ENCODE data around the gene OPCML.

Gene OPCML

DNA sequence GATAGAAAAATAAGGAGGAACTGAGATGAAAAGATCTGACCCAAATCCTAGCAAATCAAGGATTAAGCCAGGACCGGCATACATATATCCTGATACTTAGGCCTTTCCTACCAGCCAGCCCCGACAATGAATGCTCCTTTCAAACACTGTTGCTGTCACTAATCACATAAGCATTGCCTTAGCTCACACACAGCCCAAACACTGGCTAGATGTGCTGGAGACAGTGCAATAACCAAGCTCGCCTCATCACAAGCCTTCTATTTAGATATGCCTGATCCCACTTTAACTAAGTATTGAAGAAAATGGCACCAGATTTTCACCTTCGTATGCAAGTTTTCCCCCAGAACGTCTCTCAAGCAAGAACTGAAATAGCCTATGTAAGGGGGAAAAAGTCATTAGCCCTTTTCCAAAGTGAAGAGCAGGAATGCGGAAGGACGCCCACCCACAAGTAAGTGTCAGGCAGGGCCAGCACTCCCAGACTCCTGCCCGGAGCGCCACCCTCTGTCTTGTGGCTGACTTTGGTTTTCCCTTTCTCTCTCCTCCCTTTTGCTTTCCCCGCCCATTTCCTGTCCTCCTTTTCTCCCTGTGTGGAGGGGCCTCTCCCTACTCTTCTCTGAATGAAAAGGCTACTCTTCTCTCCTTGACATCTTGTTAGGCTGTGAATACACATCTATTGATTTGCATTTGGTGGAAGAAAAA lies 8.9 kb upstream of the OPCML start:
- no peak for DNase-seq (ENCODE audit: low read depth)

DNA sequence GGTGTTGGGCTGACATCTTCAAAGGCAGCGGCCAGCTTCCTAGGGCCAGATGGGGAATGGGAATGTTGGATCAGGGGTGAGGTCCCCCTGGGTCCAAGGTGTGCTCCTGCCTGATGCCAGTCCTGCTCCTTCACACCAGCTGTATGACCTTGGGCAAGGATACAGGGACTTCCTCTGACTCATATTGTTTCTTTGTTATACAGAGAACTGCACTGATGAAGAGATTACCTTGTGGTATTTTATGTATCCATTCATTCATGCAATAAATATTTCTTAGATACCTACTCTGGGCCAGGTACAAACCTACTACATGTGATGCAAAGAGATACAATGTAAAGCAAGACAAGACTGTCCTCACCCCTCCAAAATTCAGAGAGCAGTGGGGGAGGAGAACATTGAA lies 3.9 kb upstream of the OPCML start:
- no peak for DNase-seq (ENCODE audit: low read depth)

DNA sequence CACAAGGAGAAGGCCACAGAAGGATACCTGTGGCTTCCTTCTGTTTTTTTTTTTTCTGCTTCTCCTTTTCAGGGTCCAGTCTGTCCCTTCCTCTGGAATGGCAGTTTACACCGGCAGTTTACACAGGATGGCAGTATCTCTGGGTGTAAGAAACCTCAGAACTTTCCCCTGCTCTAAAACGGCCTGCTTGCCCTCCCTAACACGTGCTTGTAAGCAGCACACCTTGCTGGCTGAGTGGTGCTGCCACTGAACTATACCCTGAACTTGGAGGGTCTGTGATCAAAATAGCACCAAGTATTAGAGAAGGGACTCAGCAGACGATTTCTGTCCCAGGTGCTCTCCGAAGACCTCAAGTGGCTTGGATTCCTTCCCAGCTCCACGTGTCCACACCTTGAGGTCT lies 904 bp upstream of the OPCML start:
- no peak for DNase-seq (ENCODE audit: low read depth)

DNA sequence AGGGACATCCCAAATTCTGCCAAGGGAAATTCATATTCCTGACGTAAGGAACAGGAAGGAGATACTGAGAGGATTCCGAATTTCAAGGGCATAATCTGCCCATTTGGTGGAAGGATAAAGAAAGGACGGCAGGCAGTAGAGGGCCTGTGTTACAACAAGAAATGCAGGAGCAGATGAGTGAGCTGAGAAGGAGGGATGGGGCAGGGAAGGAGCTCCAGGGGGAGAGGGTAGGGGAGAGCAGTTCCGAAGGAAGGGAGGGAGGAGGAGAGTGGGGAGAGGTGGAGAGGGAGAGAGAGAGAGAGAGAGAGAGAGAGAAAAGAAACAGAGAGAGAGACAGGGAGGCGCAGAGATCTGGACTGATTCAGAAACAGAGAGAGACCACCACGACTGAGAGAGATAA lies 843 bp downstream of the OPCML start:
- DNase-seq (ENCODE audit: low read depth) = no peak

DNA sequence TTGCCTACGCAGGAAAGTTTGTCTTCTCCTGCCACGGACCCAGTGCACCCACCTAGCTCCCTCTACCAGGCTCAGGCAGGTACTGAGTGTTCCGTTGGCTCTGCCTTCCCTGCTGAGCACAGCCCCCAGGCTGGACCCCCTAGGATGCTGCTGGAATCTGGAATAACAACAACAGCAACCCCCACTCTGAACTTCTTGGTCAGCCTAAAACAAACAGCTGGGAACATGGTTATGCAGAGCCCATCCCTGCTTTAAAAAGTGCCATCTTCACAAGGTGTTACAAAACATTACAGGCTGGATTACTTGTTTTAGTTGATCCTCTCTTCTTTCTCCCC lies 1.8 kb downstream of the OPCML start:
- DNase-seq (ENCODE audit: low read depth) = no peak

DNA sequence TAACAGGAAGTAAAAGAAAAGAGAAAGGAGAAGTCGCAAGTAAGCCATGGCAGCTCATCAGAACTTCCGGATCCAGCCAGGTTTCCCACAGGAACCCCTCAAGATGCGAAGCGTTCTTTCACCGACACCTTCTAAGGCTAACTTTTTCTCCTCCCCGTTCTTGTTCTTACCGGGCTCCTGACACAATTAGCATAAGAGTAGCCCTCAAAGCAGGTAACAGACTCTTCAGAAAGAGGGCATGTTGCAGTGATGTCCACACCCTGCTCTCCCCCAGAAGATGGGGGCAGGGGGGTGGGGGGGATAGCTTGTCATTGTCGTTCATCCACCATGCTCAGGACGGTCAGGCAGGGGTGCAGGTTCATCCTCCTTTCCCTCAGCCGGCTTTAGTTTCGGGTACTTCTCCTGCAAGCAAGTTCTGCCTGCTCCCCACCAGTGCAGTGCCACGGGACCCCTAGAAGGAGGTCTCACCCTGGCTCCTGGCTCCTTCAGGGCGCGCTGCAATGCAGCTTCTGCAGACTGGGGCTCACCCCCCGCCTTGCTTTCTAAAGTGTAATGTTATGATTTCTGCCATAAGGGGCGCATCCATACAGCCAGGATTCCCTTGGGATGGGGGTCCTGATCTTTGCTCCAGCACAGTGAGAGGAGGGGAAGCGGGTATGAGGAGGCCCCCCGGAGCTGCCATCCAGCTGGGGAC lies 2.3 kb downstream of the OPCML start:
- no peak for DNase-seq (ENCODE audit: low read depth)

DNA sequence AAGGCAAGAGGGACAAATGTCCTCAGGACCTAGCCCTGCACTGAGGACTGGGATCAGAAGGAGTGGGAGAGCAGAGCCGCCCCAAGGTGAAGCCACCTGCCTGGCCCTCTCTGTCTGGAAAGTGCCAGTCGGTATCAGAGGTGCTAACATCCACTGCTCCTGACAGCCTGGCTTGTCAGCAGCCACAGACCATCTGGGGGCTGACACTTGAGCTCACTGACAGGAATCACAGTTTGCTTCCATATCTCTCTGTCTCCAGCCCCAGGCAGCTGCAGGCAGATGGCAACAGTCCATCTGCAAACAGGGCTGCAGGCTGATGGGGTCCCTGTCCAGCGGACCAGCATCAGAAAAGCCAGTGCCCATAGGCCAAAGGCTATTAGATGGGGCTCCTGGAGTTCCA lies 5.5 kb downstream of the OPCML start:
- DNase-seq (ENCODE audit: low read depth) = no peak

DNA sequence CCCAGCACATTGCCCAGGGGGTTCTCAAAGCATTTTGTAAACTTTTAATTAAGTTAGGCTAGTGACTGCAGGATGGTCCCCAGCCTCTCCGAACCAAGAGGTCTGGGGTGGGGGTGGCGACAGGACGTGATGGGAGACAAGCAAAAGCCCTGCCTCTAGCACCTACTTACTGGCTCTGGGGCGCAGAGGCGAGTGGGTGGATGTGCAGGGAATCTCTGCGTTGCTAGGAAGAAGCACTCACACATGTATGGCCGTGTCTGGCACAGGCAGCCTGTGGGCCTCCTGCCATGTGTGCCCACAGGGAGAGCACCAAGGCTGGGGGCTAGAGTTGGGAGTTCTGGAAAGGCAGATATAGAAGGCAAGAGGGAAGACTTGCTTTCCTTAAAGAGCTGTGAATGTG lies 6.3 kb downstream of the OPCML start:
- no peak for DNase-seq (ENCODE audit: low read depth)

DNA sequence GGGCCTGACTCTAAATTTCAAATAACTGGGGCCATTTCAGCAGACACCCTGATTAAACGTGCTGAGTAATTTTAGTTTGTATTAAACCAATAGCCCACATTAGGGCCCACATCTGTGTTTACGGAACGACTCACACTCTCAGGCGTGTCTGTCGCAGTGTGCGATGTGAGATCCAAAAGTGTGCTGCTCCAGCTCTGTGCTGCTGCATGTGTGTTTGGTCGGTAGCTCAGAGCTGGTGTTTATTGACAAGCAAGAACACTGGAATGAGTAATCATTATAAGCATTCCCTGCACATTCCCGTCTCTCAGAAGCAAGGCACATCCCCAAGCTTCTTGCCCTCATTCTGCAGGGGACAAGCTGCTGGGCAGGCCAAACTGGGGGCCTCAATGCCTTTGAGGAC lies 7.8 kb downstream of the OPCML start:
- no peak for DNase-seq (ENCODE audit: low read depth)

DNA sequence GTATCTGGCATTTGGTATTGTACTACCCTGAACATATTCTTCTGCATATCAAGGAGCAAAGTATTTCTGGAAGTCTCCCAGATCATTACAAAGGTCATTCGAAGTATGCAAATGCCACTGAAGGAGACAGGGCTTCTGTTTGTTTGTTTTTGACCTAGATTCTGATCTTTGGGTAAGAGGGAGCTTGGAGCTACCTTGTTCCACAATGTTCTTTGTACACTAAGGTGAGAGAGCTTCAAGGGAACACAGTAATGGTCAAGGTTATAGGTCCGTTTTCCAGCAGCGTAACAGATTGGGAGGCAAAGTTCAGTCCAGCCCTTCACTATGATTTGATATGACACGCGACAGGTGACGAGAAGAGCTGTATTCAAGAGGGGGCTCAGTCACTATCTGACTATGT lies 10.0 kb downstream of the OPCML start:
- DNase-seq (ENCODE audit: low read depth) = no peak

DNA sequence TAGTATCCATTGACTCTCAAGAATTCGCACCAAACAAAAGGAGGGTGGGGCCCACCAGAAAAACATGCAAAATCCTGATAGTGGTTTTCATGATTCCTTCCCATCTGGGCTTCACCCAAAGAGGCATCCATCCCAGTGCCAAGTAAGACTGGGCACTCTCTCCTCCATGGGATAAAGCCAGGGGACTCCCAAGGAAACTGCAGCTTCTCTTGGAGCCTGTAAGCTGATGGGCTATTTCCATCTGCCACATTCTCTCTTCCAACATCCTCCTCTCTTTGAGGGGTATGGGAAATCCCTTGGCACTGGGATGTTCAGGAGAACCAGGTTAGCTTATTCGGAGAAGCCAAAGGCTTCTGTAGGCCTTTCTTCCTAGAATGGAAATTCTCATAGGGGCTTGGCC lies 10.8 kb downstream of the OPCML start:
- no peak for DNase-seq (ENCODE audit: low read depth)

DNA sequence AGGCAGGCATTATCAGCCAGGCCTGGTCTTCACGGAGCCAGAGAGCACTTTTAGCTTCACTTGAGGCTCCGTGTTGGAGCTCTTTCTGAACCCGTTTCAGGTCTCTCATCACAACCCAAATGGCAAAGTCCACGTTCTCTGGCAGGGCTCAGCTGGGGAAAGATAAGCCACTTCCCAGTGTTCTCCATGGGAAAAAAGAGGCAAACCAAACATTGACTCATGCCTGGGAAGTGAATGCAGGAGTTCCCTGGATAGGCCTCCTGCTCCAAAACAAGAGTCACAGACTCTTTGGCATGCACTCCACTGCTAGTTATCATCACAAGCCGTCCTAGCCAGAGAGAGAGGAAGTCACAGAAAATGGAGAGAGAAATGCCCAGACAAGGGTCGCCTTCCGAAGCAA lies 11.6 kb downstream of the OPCML start:
- no peak for DNase-seq (ENCODE audit: low read depth)

DNA sequence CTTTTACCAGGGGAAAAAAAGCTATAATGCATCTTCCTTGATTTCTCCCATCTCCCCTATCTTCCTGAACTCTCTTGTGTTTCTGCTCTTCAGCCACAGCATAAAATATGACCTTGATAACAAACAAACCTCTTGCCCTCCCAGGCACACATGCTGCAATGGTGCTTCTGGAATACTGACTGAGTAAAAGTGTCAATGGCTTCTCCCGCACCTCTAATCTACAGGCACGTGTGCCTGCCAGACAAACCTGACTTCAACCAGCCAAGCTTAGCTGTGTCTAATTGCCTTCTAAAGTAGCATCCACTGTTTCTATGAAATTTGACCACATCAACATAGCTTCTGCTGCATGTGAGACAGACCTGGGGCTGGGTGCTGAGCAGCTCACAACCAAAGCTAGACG lies 12.7 kb downstream of the OPCML start:
- DNase-seq (ENCODE audit: low read depth) = no peak

DNA sequence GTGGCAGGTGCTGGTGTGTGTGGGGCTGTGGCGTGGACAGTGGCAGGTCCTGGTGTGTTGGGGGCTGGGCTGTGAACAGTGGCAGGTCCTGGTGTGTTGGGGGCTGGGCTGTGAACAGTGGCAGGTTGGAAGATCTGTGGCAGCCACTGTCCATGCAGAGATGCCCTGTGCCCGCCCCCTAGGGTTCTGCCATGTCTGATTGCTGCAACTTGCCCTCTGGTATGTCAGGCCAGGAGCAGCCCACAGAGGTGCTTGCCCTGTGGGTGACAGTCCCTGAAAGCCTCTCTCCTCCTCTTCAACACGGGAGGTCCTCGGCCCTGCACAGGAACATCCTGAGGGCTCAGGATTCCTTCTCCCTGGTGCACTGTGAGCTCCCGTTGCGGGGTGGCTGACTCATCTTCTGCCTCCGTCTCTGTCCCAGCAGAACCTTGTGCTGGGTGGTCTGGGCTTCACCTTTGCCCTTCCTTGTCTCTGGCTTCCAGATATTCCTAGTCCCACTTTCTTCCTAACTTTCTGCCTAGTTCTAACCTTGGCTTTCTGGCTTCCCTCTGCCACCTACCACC lies 13.5 kb downstream of the OPCML start:
- no peak for DNase-seq (ENCODE audit: low read depth)

DNA sequence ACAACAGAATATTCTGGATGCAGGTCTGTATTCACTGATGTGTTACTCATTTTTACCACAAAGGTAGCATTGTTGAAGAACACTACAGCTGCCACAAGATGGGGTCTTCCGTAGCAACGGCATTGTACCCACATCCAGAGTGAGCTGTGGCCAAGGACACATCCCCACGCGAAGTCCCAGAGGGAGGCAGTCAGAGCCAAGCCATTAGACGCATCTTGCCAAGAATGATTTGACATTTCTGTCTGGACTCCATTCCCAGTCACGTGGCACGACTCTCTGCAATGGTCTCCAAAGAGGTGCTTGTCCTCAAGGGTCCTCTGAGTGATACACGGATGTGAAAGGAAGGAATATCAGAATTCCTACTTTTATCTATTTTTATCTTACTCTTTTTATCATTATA lies 15.5 kb downstream of the OPCML start:
- no peak for DNase-seq (ENCODE audit: low read depth)

DNA sequence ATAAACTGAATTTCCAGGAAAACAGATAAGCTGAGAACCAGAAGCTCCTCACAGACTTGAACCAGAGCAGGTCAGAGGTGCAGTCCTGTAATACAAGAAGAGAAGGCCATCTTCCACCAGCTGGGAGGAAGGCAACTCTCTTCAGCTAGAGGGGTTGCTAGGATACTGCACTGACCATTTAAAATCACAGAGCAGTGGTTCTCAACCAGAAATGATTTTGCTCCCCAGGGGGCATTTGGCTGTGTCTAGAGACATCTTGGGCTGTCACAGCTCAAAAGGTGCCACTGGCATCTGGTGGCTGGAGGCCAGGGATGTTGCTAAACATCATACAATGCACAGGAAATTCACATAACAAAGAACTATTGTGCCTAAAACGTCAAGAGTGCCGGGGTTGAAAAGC lies 17.2 kb downstream of the OPCML start:
- no peak for DNase-seq (ENCODE audit: low read depth)

DNA sequence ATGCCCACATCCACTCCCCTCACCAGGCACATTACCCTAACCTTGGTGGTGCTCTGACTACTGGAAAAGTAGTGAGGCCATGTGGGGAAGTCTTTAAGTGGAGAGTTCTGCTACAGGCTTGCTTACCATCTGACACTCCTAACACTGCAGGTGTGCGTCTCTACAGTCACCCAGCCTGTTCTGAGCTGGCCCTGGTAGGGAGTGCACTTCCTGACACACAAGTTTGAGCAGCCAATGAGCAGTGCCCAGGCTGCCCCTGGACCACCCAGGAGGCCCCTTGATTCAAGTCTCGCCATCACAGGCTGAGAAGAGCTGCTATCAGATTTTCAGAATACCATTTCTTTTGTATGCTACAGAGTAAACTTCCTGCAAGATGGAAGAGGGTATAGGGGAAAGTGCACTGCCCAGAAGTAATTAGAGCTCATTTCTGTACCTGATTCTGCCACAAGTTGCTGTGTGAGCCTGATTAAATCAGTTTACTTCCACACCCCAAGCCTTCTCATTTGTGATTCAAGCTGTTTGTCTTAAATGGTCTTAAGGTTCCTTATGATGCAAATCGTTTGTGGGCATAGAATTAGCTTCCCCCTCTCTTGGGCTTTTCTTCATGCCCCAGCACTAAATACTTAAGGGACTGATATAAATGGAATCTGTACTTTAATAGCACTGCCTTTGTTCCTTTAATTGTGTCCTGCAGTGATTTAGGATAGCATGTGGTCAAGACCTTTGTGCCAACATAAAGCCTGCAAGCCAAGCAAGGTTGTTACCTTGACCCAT lies 22.2 kb downstream of the OPCML start:
- no peak for DNase-seq (ENCODE audit: low read depth)

DNA sequence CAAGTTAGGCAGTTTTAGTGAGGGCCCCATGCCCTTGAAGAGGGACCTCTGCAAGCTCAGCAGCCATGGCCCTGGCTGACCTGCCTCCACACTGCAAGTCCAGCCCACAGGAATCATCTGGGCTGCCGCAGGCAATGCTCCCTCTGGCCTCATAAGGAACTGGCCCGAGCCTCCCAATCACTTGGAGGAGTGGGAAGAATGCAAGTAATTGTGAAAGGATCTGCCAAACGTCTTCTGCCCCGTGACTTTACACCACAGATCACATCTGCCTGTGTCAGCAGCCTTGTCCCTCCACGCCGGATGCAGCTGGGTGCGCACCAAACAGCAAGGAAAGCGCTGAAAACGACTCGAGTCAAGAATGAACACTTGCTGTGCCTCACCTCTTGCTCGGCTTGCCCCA lies 23.8 kb downstream of the OPCML start:
- no peak for DNase-seq (ENCODE audit: low read depth)

DNA sequence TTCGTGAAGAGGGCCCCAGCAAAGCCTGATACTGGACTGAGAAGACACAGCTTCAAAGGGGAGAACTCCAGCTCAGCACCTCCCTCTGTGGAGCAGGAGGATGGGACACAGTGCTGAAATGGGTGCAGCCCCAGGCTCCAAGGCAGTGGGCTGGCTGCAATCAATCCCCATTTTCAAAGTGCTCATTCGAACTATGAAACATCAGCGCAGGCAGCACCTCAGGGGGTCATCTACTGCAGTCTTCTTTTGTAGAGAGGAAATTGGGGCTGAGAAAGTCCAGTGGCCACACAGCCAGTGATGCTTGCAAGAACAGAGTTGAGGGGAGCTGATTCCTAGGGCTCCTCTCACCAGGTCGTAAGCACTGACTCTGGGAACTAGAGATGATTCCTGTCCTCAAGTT lies 25.1 kb downstream of the OPCML start:
- DNase-seq (ENCODE audit: low read depth) = no peak

DNA sequence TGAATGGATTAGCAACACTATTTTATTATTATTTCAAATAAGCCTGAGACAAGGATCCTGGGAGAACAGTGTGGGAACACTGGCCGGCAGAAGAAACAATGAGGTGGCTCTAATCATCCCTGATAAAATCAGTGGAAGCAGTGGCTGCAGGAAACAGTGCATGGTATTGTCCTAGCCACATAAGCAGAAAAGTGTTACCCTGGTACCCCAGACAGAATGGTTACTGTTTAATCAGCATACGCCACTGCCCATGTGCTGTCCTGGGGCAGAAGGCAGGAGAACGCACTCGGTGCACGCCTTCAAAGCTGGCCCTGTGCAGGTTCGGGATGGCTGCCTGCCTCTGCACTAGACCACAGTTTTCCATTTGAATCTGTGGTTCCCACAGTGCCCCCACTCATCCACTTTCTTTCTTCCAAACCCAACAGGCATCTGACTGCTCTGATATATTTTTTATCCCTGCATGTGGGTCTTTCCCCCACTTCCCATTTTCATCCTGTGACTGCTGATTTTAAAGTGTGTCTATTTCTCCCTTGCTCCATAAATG lies 25.7 kb downstream of the OPCML start:
- DNase-seq (ENCODE audit: low read depth) = no peak

DNA sequence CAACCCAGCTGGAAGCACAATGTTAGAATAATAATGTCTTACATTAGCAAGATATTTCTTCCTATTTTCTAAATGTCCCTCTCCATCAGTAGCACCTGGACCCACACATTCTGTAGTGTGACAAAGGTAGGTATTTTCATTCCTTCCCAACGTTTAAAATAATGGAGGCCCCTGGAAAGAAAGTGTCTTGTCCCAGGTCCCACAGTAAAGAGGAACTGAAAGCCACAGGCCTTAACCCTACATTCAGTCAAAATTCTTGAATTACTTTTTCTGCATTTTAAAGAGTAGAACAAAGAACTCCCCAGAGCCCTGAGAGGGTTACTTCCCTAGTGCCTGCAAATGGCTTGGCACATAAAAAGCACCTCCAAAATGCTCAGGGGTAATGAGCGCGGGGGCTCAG lies 26.3 kb downstream of the OPCML start:
- no peak for DNase-seq (ENCODE audit: low read depth)

DNA sequence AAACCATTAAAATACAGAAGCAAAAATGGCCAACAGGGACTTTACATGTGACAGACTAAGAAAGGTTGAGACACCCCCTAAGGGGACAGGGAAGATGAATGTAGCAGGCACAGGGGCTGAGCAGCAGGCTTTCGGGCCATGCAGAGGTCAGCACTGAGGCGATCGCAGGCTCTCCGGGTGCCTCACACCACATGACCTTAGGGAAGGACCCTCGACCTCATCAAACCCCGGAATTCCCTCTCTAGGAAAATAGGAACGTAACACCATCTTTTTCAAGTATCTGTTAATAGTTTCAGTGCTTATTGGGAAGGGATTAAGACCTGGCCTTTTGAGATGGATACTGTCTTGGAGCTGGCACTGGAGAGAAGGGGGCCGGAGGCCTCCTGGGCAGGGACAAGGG lies 27.4 kb downstream of the OPCML start:
- DNase-seq (ENCODE audit: low read depth) = no peak

DNA sequence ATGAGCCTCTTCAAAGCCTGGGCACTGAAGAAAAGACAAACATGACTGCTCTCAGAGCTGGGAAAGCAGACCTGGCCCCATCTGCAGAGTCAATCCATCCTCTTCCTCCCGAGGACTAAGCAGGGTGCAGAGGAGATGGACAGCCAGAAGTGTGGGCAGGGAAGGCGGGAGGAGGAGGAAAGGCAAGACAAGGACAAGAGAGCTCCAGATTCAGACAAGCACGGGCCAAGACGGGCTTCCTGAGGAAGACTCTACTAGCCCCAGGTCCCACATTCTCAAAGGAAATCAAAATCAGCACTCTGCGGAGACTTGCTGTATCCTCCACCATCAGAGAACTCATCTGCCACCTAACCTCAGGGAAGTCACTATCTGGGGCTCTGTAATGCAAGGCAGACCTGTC lies 28.5 kb downstream of the OPCML start:
- no peak for DNase-seq (ENCODE audit: low read depth)

Measured in stimulated activated CD8-positive, alpha-beta memory T cell treated with anti-CD3 and anti-CD28 coated beads, Interleukin-12 subunit alpha, Interleukin-12 subunit beta, amount 100 ng/mL, for 4 hours (primary cell).